ENCODE data around the gene STAT3.

STAT3 gene

DNA sequence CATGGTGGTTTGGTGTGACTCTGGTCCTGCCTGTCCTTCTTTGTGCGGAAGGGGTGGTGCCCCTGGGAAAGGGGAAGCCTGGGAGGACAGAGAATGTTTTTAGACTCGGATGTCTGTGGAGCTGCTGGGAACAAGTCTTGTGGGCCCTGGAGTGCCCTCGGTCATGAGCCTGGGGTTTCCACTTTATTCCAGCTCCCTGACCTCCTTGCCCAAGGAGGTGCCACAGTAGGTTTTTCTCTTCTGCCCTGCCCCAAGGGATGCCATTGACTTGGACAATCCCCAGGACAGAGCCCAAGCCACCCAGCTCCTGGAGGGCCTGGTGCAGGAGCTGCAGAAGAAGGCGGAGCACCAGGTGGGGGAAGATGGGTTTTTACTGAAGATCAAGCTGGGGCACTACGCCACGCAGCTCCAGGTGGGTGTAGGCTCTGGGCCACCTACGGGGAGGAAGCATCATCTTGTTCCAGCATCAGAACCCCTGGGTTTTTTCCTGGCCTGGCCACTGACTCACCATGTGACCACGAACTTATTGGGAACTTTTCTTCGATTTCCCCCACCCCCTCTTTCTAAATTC is 98.5 kb downstream of the STAT3 start:
- TF ChIP-seq, protein P1, sequence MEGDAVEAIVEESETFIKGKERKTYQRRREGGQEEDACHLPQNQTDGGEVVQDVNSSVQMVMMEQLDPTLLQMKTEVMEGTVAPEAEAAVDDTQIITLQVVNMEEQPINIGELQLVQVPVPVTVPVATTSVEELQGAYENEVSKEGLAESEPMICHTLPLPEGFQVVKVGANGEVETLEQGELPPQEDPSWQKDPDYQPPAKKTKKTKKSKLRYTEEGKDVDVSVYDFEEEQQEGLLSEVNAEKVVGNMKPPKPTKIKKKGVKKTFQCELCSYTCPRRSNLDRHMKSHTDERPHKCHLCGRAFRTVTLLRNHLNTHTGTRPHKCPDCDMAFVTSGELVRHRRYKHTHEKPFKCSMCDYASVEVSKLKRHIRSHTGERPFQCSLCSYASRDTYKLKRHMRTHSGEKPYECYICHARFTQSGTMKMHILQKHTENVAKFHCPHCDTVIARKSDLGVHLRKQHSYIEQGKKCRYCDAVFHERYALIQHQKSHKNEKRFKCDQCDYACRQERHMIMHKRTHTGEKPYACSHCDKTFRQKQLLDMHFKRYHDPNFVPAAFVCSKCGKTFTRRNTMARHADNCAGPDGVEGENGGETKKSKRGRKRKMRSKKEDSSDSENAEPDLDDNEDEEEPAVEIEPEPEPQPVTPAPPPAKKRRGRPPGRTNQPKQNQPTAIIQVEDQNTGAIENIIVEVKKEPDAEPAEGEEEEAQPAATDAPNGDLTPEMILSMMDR (conservative IDR thresholded peaks at IDR 0.05; ENCODE audit: low read depth, low read length), result no peak
- H2AFZ ChIP-seq (ENCODE audit: low read depth), result no peak overlapping the region
- no peaks in the 10 kb centered on the region for H4K20me1 ChIP-seq (ENCODE audit: insufficient read depth)
- no peaks in the 10 kb centered on the region for H3K4me1 ChIP-seq (ENCODE audit: low read depth, poor library complexity, severe bottlenecking)
- H3K4me3 ChIP-seq (IDR thresholded peaks at IDR 0.05; ENCODE audit: insufficient read depth, low read depth, low read length), result no peak overlapping the region
- H3K27me3 ChIP-seq (ENCODE audit: insufficient read depth, low read depth), result peaks cover 27% of the 10 kb centered on the region
- H3K79me2 ChIP-seq (ENCODE audit: insufficient read depth, low read depth), result no peaks in the 10 kb centered on the region
- H3K9ac ChIP-seq, result no peak overlapping the region
- H3K4me2 ChIP-seq, result no peak overlapping the region
- H3K36me3 ChIP-seq (ENCODE audit: insufficient read depth), result no peaks in the 10 kb centered on the region
- H3K27ac ChIP-seq, result no peak overlapping the region

DNA sequence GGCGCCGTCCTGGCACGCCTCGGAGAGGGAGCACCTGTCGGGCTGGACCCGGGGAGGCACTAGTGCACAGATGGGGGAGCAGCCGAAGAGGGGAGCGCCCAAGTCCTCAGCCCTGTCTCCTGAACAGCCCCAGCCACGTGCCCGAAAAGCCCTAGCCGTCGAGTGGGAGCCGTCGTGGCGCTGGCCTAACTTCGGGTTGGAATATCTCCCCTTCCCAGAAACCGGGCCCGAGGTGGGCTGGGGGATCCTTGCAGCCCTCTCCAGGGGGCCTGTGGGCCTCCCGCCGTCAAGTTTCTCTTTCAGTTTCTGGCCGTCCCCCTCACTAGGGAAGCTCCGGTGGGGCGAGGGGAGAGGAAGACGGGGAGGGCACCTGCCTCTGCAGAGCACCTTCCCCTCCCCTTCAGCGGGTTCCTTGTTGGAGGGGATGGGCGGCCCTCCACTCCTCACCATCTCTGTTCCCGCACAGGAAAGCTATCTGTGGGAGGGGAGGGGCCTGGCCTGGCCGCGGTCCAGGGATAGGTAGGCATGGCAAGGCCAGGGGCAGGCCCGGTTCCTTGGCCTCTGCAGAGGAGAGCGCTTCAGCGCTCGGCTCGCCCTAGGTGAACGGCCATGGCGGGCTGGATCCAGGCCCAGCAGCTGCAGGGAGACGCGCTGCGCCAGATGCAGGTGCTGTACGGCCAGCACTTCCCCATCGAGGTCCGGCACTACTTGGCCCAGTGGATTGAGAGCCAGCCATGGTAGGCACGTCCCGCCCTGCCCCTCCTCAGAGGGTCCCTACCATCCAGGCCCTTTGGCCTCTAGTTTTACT is 99.2 kb downstream of the STAT3 start:
- no peaks in the 10 kb centered on the region for H3K79me2 ChIP-seq (ENCODE audit: insufficient read depth, low read depth)
- H3K4me2 ChIP-seq, result no peak overlapping the region
- H2AFZ ChIP-seq (ENCODE audit: low read depth), result no peak overlapping the region
- H3K36me3 ChIP-seq (ENCODE audit: insufficient read depth), result no peaks in the 10 kb centered on the region
- H3K27me3 ChIP-seq (ENCODE audit: insufficient read depth, low read depth), result peaks cover 27% of the 10 kb centered on the region
- H3K9ac ChIP-seq, result no peak overlapping the region
- H3K4me3 ChIP-seq (IDR thresholded peaks at IDR 0.05; ENCODE audit: insufficient read depth, low read depth, low read length), result no peak overlapping the region
- H3K27ac ChIP-seq, result no peak overlapping the region
- no peaks in the 10 kb centered on the region for H4K20me1 ChIP-seq (ENCODE audit: insufficient read depth)
- TF ChIP-seq, protein P1 (conservative IDR thresholded peaks at IDR 0.05; ENCODE audit: low read depth, low read length), result no peak
- H3K4me1 ChIP-seq (ENCODE audit: low read depth, poor library complexity, severe bottlenecking), result no peaks in the 10 kb centered on the region

DNA sequence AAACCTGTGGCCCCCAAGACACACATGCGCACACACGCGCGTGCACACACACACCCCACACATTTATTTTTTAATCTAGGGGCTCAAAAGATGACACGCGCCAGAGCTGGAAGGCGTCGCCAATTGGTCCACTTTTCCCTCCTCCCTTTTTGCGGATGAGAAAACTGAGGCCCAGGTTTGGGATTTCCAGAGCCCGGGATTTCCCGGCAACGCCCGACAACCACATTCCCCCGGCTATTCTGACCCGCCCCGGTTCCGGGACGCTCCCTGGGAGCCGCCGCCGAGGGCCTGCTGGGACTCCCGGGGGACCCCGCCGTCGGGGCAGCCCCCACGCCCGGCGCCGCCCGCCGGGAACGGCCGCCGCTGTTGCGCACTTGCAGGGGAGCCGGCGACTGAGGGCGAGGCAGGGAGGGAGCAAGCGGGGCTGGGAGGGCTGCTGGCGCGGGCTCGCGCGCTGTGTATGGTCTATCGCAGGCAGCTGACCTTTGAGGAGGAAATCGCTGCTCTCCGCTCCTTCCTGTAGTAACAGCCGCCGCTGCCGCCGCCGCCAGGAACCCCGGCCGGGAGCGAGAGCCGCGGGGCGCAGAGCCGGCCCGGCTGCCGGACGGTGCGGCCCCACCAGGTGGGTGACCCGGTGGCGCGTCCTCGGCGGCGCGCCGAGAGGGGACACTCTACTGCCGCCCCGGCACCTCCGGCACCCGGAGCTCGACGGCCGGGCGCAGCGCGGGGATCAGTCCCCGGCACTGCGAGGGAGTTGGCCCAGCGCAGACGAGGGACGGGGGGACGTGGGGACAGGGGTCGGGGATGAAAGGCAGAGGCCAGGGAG is 100.1 kb downstream of the STAT3 start, which contains the start of gene STAT5A:
Gene STAT5A, plus strand, starts transcription at position 522 of the 826 bp plus-strand sequence. CDS start 914 bp downstream, outside the sequence.
- H3K4me2 ChIP-seq, result no peak within 1 kb of the TSS
- H3K27me3 ChIP-seq (ENCODE audit: insufficient read depth, low read depth), result peaks cover 27% of the 10 kb centered on the region
- H3K36me3 ChIP-seq (ENCODE audit: insufficient read depth), result no peaks in the 10 kb centered on the region
- no peak within 1 kb of the TSS for H3K9ac ChIP-seq
- H3K4me1 ChIP-seq (ENCODE audit: low read depth, poor library complexity, severe bottlenecking), result no peaks in the 10 kb centered on the region
- H3K27ac ChIP-seq, result no peak within 1 kb of the TSS
- H4K20me1 ChIP-seq (ENCODE audit: insufficient read depth), result no peaks in the 10 kb centered on the region
- TF ChIP-seq, protein P1 (conservative IDR thresholded peaks at IDR 0.05; ENCODE audit: low read depth, low read length), result no peak
- H3K4me3 ChIP-seq (IDR thresholded peaks at IDR 0.05; ENCODE audit: insufficient read depth, low read depth, low read length), result no peak within 1 kb of the TSS
- H3K79me2 ChIP-seq (ENCODE audit: insufficient read depth, low read depth), result no peaks in the 10 kb centered on the region
- no peak within 1 kb of the TSS for H2AFZ ChIP-seq (ENCODE audit: low read depth)

DNA sequence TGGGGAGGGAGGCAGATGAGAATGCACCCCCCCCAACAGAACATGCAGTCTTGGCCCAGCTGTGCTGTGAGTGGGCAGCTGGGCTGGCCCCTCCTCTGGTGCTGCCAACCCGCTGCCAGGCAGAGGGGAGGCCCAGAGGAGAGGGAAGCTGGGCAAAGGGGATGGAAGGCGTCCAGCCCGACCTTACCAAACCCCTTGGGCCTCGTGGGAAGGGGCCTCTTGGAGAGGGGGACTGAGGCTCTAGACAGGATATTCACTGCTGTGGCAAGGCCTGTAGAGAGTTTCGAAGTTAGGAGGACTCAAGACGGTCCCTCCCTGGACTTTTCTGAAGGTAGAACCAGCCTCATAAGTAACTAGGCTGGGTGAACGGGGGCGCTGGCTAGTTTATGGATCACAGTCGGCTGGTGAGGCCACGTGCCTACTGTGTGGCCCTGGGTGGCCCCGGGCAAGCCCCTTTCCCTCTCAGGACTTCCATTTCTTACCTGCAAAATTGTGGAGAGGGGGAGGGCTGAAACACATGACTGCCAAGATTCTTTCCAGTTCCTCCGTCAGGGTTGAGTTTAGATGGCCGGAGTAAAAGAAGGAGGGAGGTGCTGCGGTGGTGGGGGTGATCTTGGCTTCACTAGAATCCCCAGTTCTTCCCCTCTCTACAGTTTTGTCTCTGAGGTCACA is 100.8 kb downstream of the STAT3 start:
- TF ChIP-seq, protein P1 (conservative IDR thresholded peaks at IDR 0.05; ENCODE audit: low read depth, low read length), result no peak
- peaks cover 27% of the 10 kb centered on the region for H3K27me3 ChIP-seq (ENCODE audit: insufficient read depth, low read depth)
- H3K79me2 ChIP-seq (ENCODE audit: insufficient read depth, low read depth), result no peaks in the 10 kb centered on the region
- no peaks in the 10 kb centered on the region for H3K36me3 ChIP-seq (ENCODE audit: insufficient read depth)
- H4K20me1 ChIP-seq (ENCODE audit: insufficient read depth), result no peaks in the 10 kb centered on the region
- no peak overlapping the region for H2AFZ ChIP-seq (ENCODE audit: low read depth)
- no peak overlapping the region for H3K27ac ChIP-seq
- H3K4me1 ChIP-seq (ENCODE audit: low read depth, poor library complexity, severe bottlenecking), result no peaks in the 10 kb centered on the region
- H3K4me3 ChIP-seq (IDR thresholded peaks at IDR 0.05; ENCODE audit: insufficient read depth, low read depth, low read length), result no peak overlapping the region
- no peak overlapping the region for H3K9ac ChIP-seq
- H3K4me2 ChIP-seq, result no peak overlapping the region
